LNCaP clone FGC (cell line): ENCODE results near the gene UNC13D.

ENCODE experiments used
- DNase-seq: peaks from one replicate; pipeline ENCODE4 v3.0.0-alpha.2; 2011; ENCODE audit warnings: low read depth
- H3K4me3 ChIP-seq: 2 replicates; pipeline ENCODE4 v1.5.1; 2011; ENCODE audit warnings: mild to moderate bottlenecking, low read depth, low read length, control low read depth
- CTCF ChIP-seq: IDR thresholded peaks from 2 replicates; pipeline ENCODE4 v1.5.1; 2012; ENCODE audit warnings: mild to moderate bottlenecking; ENCODE audit not compliant: control insufficient read depth, insufficient read depth; ENCODE audit errors: extremely low read depth

The UNC13D gene

GRCh38 chr17:75809631-75810111, 34.5 kb downstream of the UNC13D start:
- DNase-seq, result no peak
- TF ChIP-seq CTCF, result no peak
- no peak overlapping the region for H3K4me3 ChIP-seq

- TF ChIP-seq CTCF, result no peak
- DNase-seq, result no peak
- H3K4me3 ChIP-seq, result no peak overlapping the region
Measured at GRCh38 chr17:75808905-75809621, 35.1 kb downstream of the UNC13D start.

GRCh38 chr17:75808549-75808904, 35.7 kb downstream of the UNC13D start:
- DNase-seq, result no peak
- TF ChIP-seq CTCF, result no peak
- no peak overlapping the region for H3K4me3 ChIP-seq

GRCh38 chr17:75807861-75808260, 36.3 kb downstream of the UNC13D start:
- H3K4me3 ChIP-seq, result no peak overlapping the region
- no peak for TF ChIP-seq CTCF
- no peak for DNase-seq

- no peak for DNase-seq
- H3K4me3 ChIP-seq, result no peak overlapping the region
- TF ChIP-seq CTCF, result no peak
Measured at GRCh38 chr17:75806822-75807500, 37.2 kb downstream of the UNC13D start.

- H3K4me3 ChIP-seq, result no peak overlapping the region
- no peak for DNase-seq
- no peak for TF ChIP-seq CTCF
Measured at GRCh38 chr17:75803883-75804282, 40.3 kb downstream of the UNC13D start.
